Tibial nerve (tissue), 4 donors: ENCODE results near the gene OR6B1. TPM values are rescaled to one million over a fixed set of nuclear protein-coding genes. Genes with fewer than 3 reads are reported as not detected.
"Not testable (repeated sequence)": the region's sequence is repeated elsewhere in the genome, so short reads cannot be mapped to it uniquely, and the experiment has no call there.

Experiments used
- DNase-seq, 2 donors: peaks; one replicate each; pipeline ENCODE4 v3.0.0-alpha.2; 2019; ENCODE audit warnings: low spot score in 2 of 2
- H3K27ac ChIP-seq, 4 donors: fragments of 200-600 bp; sonication (generic) in 3 of 4; one replicate each; pipeline ENCODE4 v1.5.1; 2017 to 2019; ENCODE audit warnings: mild to moderate bottlenecking in 1 of 4
- H3K27me3 ChIP-seq, 2 donors: fragments of 200-600 bp; sonication (generic) in 1 of 2; one replicate each; pipeline versions ENCODE4 v1.5.1 to v1.6.0; 2017 to 2019
- H3K36me3 ChIP-seq, 3 donors: fragments of 200-600 bp; sonication (generic); one replicate each; pipeline ENCODE4 v1.5.1; 2018 to 2019
- H3K4me1 ChIP-seq, 4 donors: fragments of 200-600 bp; sonication (generic) in 3 of 4; one replicate each; pipeline ENCODE4 v1.5.1; 2017 to 2019
- H3K4me3 ChIP-seq, 4 donors: fragments of 200-600 bp; sonication (generic) in 3 of 4; one replicate each; pipeline ENCODE4 v1.5.1; 2017 to 2019; ENCODE audit warnings: mild to moderate bottlenecking in 1 of 4, moderate library complexity in 1 of 4
- H3K9me3 ChIP-seq, 4 donors: fragments of 200-600 bp; sonication (generic) in 3 of 4; one replicate each; pipeline ENCODE4 v1.5.1; 2017 to 2019
- EP300 ChIP-seq, 2 donors: sonication (generic); formaldehyde crosslinking; IDR thresholded peaks; one replicate each; pipeline ENCODE4 v1.6.1; 2017; ENCODE audit warnings: antibody characterized with exemption in 2 of 2, mild to moderate bottlenecking in 1 of 2
- POLR2A ChIP-seq, 2 donors: fragments of 450-650 bp; IDR thresholded peaks; one replicate each; pipeline ENCODE4 v1.6.1; 2017; ENCODE audit warnings: antibody characterized with exemption in 2 of 2, mild to moderate bottlenecking in 2 of 2, moderate library complexity in 2 of 2
- WGBS, 2 donors: methylation state at CpG; one replicate each; pipeline ENCODE4 v1.1.5; 2018; 5-methylcytosine and 5-hydroxymethylcytosine counted together
- total RNA-seq, 4 donors: library from RNA; depleted of rRNA; stranded (reverse); fragments of >200 nt; gene quantifications; one replicate each; pipeline ENCODE4 v1.1.0, GENCODE V29; 2016
- TF ChIP-seq, protein P1 (sequence below), 5 experiments: fragments of 200-600 bp in 3 of 5; fragments of 450-650 bp in 2 of 5; sonication (generic) in 3 of 5; IDR thresholded peaks; one replicate each; pipeline ENCODE4 v1.5.1; 2016 to 2019; ENCODE audit warnings: antibody characterized with exemption in 5 of 5, mild to moderate bottlenecking in 3 of 5, moderate library complexity in 2 of 5

Gene OR6B1
- total RNA-seq, 4 donors from 2014 or later, result not detected

DNA sequence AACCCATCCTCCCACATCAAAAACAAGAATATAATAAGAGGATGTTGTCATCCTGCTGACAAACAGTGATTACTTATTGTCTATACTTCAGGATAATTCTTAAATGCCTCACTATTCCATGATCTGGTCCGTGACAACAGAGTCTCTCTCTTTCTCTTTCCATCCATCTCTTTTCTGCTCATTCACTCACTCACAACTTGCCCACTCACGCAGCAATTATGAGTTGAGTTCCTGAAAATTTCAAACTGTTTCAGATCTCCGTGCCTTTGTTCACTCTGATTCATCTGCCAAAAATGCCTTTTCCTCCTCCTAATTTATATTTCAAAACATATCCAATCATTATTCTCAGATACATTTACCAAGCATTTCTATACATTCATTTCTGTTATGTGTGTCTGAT is 1.4 kb downstream of the OR6B1 start:
- no peaks in the 10 kb centered on the region for H3K36me3 ChIP-seq
- no peak overlapping the region for H3K4me3 ChIP-seq
- H3K4me1 ChIP-seq, result no peaks in the 10 kb centered on the region
- TF ChIP-seq, protein P1, sequence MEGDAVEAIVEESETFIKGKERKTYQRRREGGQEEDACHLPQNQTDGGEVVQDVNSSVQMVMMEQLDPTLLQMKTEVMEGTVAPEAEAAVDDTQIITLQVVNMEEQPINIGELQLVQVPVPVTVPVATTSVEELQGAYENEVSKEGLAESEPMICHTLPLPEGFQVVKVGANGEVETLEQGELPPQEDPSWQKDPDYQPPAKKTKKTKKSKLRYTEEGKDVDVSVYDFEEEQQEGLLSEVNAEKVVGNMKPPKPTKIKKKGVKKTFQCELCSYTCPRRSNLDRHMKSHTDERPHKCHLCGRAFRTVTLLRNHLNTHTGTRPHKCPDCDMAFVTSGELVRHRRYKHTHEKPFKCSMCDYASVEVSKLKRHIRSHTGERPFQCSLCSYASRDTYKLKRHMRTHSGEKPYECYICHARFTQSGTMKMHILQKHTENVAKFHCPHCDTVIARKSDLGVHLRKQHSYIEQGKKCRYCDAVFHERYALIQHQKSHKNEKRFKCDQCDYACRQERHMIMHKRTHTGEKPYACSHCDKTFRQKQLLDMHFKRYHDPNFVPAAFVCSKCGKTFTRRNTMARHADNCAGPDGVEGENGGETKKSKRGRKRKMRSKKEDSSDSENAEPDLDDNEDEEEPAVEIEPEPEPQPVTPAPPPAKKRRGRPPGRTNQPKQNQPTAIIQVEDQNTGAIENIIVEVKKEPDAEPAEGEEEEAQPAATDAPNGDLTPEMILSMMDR (IDR thresholded peaks at IDR 0.05), result no peak
- TF ChIP-seq POLR2A (IDR thresholded peaks at IDR 0.05) (no peak), EP300 (IDR thresholded peaks at IDR 0.05) (no peak)
- no peak for DNase-seq
- no peaks in the 10 kb centered on the region for H3K27me3 ChIP-seq
- H3K9me3 ChIP-seq, result no peaks in the 10 kb centered on the region
- no peak overlapping the region for H3K27ac ChIP-seq
- 58% methylated on average over 3 of the region's 3 CpGs for WGBS, 2 donors

DNA sequence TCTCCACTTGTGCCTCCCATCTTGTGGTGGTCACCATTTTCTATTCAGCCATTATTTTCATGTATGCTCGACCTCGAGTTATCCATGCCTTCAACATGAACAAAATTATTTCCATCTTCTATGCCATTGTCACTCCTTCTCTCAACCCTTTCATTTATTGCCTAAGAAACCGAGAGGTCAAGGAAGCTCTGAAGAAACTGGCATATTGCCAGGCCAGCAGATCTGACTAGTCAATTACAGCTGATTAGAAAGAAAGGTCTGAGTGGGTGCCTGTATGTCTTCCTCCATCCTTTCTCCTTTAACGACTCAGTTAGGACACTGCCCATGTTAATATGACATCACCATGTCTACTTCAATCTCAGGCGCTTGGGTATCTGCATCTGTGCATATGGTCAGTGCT is 4.6 kb downstream of the OR6B1 start:
- Histone ChIP-seq H3K9me3 (peaks cover 0 to 10% (median 0%) of the 10 kb centered on the region in 4 donors), H3K27ac (no peak overlapping the region), H3K36me3 (no peaks in the 10 kb centered on the region), H3K27me3 (no peaks in the 10 kb centered on the region), H3K4me1 (no peaks in the 10 kb centered on the region), H3K4me3 (no peak overlapping the region)
- WGBS, 2 donors, result 75 to 81% methylated on average over 5 of the region's 5 CpGs
- no peak for TF ChIP-seq EP300 (IDR thresholded peaks at IDR 0.05)
- no peak for DNase-seq

DNA sequence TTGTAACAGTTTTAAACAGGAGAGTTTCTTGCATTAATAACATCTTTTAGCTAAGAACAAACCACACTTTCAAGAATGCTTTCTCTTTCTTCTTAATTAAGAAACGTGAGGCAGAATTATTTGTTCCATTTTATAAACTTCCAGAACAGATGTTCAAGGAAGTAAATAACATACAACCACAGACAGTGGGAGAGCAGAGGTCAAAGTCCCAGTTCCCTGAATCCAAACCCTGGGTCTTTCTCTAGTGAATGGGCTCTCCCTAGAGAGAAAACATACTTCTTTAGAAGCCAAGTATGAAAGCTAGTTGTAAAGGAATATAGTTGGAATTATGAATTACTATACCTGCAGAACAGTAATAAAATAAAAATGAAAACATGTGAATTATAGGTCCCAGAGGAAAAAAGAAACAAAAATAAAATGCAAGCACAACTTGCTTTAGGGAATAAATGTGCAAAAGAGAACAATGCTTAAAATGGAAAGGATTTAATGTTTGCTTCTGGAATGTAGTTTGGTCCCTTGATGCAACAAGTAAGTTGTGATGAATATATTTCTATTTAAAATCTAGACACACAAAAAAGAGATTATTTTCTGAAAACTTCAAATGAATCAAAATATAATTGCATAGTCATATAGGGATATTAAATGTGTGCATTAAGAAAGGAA is 6.0 kb downstream of the OR6B1 start:
- 33 to 37% methylated on average over 1 of the region's 1 CpG for WGBS, 2 donors
- TF ChIP-seq, protein P1 (IDR thresholded peaks at IDR 0.05), result no peak
- TF ChIP-seq EP300 (IDR thresholded peaks at IDR 0.05) (no peak), POLR2A (IDR thresholded peaks at IDR 0.05) (no peak)
- DNase-seq, result no peak

DNA sequence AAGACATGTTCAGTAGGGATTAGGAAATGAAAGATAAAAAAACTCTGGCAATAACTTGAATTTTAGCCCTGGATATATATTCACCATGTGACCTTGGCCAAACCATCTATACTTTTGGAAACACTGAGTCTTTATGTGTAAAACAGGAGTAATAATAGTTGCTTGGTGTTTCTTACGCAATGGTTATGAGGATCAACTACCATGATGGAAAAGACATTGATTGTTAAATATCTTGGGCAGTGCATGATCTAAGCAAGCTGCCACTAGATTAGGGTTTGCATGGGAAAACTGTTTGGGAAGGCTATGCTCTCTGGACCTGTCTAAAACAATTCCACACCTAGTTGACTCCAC is 6.5 kb downstream of the OR6B1 start:
- Histone ChIP-seq H3K9me3 (peaks cover 0 to 18% (median 0%) of the 10 kb centered on the region in 4 donors), H3K4me3 (no peak overlapping the region), H3K4me1 (no peaks in the 10 kb centered on the region), H3K36me3 (no peaks in the 10 kb centered on the region), H3K27me3 (no peaks in the 10 kb centered on the region), H3K27ac (no peak overlapping the region)
- no peak for DNase-seq
- TF ChIP-seq, protein P1 (IDR thresholded peaks at IDR 0.05), result no peak
- no peak for TF ChIP-seq POLR2A (IDR thresholded peaks at IDR 0.05)
- TF ChIP-seq EP300 (IDR thresholded peaks at IDR 0.05), result no peak
- 79 to 86% methylated on average over 1 of the region's 1 CpG for WGBS, 2 donors

More for the DNA sequence above, 6.0 kb downstream of the OR6B1 start:
- Histone ChIP-seq H3K4me3 (no peak overlapping the region), H3K27me3 (no peaks in the 10 kb centered on the region), H3K4me1 (no peaks in the 10 kb centered on the region), H3K27ac (no peak overlapping the region), H3K9me3 (peaks cover 0 to 18% (median 0%) of the 10 kb centered on the region in 4 donors), H3K36me3 (no peaks in the 10 kb centered on the region)

DNA sequence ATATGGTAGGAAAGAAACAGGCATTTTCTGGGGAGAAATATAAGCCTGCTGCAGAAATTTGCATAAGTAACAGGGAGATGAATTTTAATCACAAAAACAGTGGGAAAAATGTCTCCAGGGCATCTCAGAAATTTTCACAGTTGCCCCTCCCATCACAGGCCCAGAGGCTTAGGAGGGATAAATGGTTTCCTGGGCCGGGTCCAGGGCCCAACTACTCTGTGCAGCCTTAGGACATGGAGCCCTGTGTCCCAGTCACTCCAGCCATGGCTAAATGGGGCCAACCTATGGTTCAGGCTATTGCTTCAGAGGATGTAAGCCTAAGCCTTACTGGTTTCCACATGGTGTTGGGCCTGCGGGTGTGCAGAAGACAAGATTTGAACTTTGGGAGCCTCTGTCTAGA is 9.2 kb downstream of the OR6B1 start:
- TF ChIP-seq, protein P1 (IDR thresholded peaks at IDR 0.05), result no peak
- TF ChIP-seq EP300 (IDR thresholded peaks at IDR 0.05) (no peak), POLR2A (IDR thresholded peaks at IDR 0.05) (no peak)
- no peak for DNase-seq
- Histone ChIP-seq H3K4me1 (no peaks in the 10 kb centered on the region), H3K27ac (no peak overlapping the region), H3K9me3 (peaks cover 0 to 18% (median 0%) of the 10 kb centered on the region in 4 donors), H3K27me3 (no peaks in the 10 kb centered on the region), H3K36me3 (no peaks in the 10 kb centered on the region), H3K4me3 (no peak overlapping the region)
- whole genome bisulfite sequencing, 2 donors, result 72 to 75% methylated on average over 2 of the region's 2 CpGs

DNA sequence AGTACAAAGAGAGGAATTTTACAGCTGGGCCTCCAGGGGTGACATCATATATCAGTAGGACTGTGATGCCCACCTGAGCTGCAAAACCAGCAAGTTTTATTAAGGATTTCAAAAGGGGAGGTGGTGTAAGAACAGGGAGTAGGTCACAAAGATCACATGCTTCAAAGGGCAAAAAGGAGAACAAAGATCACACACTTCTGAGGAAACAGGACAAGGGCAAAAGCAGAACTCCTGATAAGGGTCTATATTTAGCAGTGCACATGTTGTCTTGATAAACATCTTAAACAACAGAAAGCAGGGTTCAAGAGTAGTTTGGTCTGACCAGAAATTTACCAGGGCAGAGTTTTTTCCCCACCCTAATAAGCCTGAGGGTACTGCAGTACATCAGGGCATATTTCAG is 9.9 kb downstream of the OR6B1 start:
- H3K36me3 ChIP-seq, DNase-seq, H3K27ac ChIP-seq, H3K4me3 ChIP-seq, H3K27me3 ChIP-seq, H3K4me1 ChIP-seq: not testable (repeated sequence)
- peaks cover 0 to 18% (median 0%) of the 10 kb centered on the region in 4 donors for H3K9me3 ChIP-seq

DNA sequence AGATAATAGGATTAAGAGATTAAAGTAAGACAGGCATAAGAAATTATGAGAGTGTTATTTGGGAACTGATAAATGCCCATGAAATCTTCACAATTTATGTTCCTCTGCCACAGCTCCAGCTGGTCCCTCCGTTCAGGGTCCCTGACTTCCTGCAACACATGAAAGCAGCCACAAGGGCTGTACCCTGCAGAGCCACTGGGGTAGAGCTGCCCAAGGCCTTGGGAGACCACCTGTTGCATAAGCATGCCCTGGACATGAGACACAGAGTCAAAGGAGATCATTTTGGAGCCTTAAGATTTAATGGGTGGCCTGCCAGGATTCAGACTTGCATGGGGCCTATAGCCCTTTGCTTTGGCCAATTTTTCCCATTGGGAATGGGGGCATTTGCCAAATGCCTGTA is 10.7 kb downstream of the OR6B1 start:
- H3K4me1 ChIP-seq, H3K27me3 ChIP-seq, H3K4me3 ChIP-seq, H3K27ac ChIP-seq, DNase-seq, H3K36me3 ChIP-seq: not testable (repeated sequence)
- WGBS, 2 donors, result 79 to 85% methylated on average over 1 of the region's 1 CpG
- peaks cover 0 to 18% (median 0%) of the 10 kb centered on the region in 4 donors for H3K9me3 ChIP-seq
